Measurements from ENCODE around the gene GAS7. TPM values are rescaled to one million over a fixed set of nuclear protein-coding genes. Genes with fewer than 3 reads are reported as not detected.

Gene GAS7
- total and polyA plus RNA-seq, 12 donors: 19.8 to 111 (median 61.8) TPM

DNA sequence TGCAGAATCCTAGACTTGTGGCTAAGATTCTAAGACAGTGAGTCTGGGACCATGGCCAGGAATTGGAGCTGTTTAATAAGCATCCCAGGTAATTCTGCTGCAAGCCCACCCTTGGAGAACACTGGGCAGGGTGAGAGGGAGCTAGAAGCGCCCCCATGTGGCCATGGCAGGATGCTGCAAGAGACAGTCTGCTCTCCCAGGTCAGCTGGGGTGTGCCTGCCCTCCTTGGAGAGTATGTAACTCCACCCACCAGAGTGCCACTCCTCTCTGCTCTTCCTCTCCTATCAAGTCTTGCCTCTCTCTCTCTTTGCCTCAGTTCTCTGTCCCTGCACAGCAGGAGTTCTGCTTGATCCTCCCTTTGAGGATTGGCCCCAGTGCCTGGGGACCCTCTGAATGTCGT lies 308.3 kb downstream of the GAS7 start:
- Histone ChIP-seq H3K27me3 (peaks cover 0 to 25% (median 2%) of the 10 kb centered on the region in 7 donors), H3K4me1 (no peaks in the 10 kb centered on the region), H3K27ac (no peak overlapping the region), H3K36me3 (no peaks in the 10 kb centered on the region), H3K9me3 (peaks cover 0 to 10% (median 0%) of the 10 kb centered on the region in 11 donors), H3K4me3 (no peak overlapping the region)
- ATAC-seq (peak in 3 of 8 donors; percentile 38 to 66 (median 53)), DNase-seq (peak in 1 of 2 donors; percentile 36)
- WGBS, 2 donors: 6 to 33% methylated on average over 2 of the region's 2 CpGs
- TF ChIP-seq, protein P1, sequence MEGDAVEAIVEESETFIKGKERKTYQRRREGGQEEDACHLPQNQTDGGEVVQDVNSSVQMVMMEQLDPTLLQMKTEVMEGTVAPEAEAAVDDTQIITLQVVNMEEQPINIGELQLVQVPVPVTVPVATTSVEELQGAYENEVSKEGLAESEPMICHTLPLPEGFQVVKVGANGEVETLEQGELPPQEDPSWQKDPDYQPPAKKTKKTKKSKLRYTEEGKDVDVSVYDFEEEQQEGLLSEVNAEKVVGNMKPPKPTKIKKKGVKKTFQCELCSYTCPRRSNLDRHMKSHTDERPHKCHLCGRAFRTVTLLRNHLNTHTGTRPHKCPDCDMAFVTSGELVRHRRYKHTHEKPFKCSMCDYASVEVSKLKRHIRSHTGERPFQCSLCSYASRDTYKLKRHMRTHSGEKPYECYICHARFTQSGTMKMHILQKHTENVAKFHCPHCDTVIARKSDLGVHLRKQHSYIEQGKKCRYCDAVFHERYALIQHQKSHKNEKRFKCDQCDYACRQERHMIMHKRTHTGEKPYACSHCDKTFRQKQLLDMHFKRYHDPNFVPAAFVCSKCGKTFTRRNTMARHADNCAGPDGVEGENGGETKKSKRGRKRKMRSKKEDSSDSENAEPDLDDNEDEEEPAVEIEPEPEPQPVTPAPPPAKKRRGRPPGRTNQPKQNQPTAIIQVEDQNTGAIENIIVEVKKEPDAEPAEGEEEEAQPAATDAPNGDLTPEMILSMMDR (IDR thresholded peaks at IDR 0.05): peak; percentile 27 to 65 (median 57)
- intact Hi-C loops (cut with DNase I): loop anchor here in 3 of 10 donors (5.0 to 10.0 kb wide), 2 partner anchors 163 to 165 kb away; no protein-coding TSS in a partner anchor

DNA sequence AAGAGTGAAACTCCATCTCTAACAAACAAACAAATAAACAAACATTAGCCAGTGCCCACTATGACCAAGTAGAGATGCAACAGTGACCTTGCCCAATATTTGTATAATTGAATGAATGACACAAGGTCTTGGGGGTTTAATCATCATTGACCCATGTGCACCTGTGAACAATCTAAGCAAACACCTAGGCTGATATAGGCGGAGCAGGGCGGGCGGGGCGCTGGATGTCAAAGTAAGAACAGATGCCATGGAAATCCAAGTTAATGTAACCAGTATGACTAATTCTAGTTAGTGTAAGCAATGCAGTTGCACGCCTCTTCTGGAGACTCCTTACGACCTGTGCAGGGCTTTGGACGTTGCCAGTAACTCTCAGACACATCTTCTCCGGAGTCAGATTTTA lies 310.9 kb downstream of the GAS7 start:
- 89 to 90% methylated on average over 8 of the region's 8 CpGs for WGBS, 2 donors
- H3K9me3 ChIP-seq: peaks cover 0 to 25% (median 14%) of the 10 kb centered on the region in 11 donors
- no peaks in the 10 kb centered on the region for H3K4me1 ChIP-seq
- ATAC-seq (no peak), DNase-seq (no peak)
- H3K27me3 ChIP-seq: peaks cover 0 to 23% (median 0%) of the 10 kb centered on the region in 7 donors
- TF ChIP-seq, protein P1 (IDR thresholded peaks at IDR 0.05): no peak
- H3K36me3 ChIP-seq: no peaks in the 10 kb centered on the region
- no peak overlapping the region for H3K4me3 ChIP-seq
- intact Hi-C loops (cut with DNase I): loop anchor here in 6 of 10 donors (10.0 kb wide), 3 partner anchors 83 to 163 kb away; no protein-coding TSS in a partner anchor
- no peak overlapping the region for H3K27ac ChIP-seq

DNA sequence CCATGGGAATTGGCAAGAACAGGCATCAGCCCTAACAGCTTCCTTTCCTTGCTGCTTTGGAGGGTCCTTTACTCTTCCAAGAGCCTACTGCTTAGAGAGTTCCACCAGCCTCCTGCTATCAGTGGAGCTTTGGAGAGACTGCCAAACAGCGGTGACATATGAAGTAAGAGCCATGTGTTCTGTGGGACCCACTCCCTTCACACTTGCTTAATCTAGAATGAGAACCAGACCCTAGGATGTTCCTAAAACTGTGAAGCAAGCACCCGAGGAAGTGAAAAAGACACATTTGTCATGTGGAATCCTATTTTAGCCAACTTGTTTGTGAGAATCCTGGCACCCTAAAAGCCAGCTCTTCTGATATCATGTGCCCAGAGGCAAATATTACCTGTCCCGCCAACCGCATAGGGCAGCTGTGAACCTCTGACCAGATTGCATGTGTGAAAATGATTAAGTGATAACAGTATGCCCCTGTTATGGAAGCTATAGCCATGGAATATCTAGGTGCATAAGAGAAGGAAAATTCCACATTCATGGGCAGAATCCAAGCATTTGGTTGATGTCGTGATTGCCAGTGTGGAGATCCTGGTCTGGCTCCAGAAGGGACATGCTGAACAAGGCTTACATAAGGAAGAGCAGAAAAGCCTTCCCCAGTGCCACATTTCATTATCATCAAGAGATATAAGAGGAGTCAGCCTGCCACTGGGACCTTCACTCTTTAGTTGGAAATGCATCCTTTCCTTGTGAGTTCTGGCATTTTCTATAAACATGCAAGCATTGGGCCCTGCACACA lies 312.1 kb downstream of the GAS7 start:
- Histone ChIP-seq H3K36me3 (no peaks in the 10 kb centered on the region), H3K4me1 (no peaks in the 10 kb centered on the region), H3K27ac (no peak overlapping the region), H3K4me3 (no peak overlapping the region), H3K27me3 (peaks cover 0 to 16% (median 0%) of the 10 kb centered on the region in 7 donors), H3K9me3 (peaks cover 0 to 33% (median 21%) of the 10 kb centered on the region in 11 donors)
- WGBS, 2 donors: 78 to 81% methylated on average over 5 of the region's 5 CpGs
- no peak for ATAC-seq
- TF ChIP-seq, protein P1 (IDR thresholded peaks at IDR 0.05): no peak
- intact Hi-C loops (cut with DNase I): loop anchor here in 6 of 10 donors (10.0 kb wide), 3 partner anchors 82 to 162 kb away; no protein-coding TSS in a partner anchor
- DNase-seq: no peak

DNA sequence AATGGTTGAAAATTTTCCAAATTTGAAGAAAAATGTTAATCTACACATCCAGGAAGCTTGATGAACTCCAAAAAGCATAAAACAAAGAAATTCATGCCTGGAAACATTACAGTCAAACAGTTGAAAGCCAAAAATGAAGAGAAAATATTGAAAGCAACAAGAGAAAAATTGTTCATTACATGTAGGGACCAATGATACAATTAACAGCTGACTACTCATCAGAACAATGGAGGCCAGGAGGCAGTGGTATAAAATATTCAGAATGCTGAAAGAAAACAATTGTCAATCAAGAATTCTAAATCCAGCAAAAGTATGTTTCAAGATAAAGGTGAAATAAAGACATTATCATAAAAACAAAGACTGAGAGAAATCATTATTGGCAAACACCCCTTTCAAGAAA lies 315.0 kb downstream of the GAS7 start:
- Histone ChIP-seq H3K4me1 (peaks cover 0 to 17% (median 0%) of the 10 kb centered on the region in 9 donors), H3K27ac (no peak overlapping the region), H3K36me3 (no peaks in the 10 kb centered on the region), H3K4me3 (no peak overlapping the region), H3K9me3 (peaks cover 0 to 33% (median 21%) of the 10 kb centered on the region in 11 donors), H3K27me3 (peaks cover 0 to under 1% (median 0%) of the 10 kb centered on the region in 7 donors)
- DNase-seq (no peak), ATAC-seq (no peak)
- TF ChIP-seq, protein P1 (IDR thresholded peaks at IDR 0.05): no peak
- intact Hi-C loops (cut with DNase I): loop anchor here in 6 of 10 donors (10.0 kb wide), 3 partner anchors 79 to 159 kb away; no protein-coding TSS in a partner anchor

Measured in heart right ventricle (tissue), 16 donors.